Esophagus muscularis mucosa (tissue), 3 donors: ENCODE results near the gene OAF.

ENCODE experiments used
- POLR2A ChIP-seq: fragments of 450-650 bp; IDR thresholded peaks from one replicate; pipeline ENCODE4 v1.6.1; 2017; ENCODE audit warnings: antibody characterized with exemption, moderate library complexity, mild to moderate bottlenecking, low read depth
- POLR2AphosphoS5 ChIP-seq, 2 donors: sonication (generic); formaldehyde crosslinking; IDR thresholded peaks; one replicate each; pipeline ENCODE4 v1.6.1; 2017; ENCODE audit warnings: antibody characterized with exemption in 2 of 2
- TF ChIP-seq, protein P1 (sequence below), 3 experiments: fragments of 200-600 bp in 2 of 3; fragments of 450-650 bp in 1 of 3; sonication (generic) in 2 of 3; IDR thresholded peaks; one replicate each; pipeline ENCODE4 v1.5.1; 2017 to 2019; ENCODE audit warnings: antibody characterized with exemption in 3 of 3, mild to moderate bottlenecking in 2 of 3, moderate library complexity in 1 of 3

DNA sequence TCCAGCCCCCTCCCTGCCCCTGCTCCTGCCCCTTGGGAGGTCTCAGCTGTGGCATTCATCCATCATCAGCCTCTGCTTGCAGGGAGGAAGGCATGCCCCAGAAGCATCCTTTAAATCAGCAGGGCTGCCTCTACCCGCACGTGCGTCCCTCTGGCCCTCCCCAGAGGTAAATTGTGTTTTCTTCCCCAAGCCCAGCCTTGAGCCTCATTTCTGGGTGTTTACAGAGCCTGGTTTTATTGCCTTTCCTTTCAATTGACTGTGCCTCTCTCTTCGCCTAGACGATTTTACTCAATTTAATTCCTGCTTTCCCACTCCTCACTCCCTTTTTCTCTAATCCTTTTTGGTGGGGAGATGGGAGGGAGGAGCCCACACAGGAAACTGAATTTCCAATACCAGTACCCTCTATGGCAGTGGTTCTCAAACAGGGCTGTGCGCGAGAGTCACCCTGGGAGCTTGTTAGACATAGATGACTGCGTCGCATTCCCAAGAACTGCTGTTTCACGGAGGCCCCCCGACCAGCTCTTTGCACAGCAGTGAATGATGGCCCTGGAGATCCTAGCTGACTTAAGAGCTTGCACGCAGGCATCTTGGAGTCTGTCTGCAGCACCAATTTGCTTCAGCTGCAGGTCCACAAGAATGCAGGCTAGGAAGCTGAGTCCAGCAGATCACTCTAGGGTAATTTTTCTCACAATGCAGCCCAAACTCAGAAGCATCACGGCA is 15.1 kb upstream of the OAF start:
- TF ChIP-seq POLR2A (no peak), POLR2AphosphoS5 (IDR thresholded peaks at IDR 0.05) (no peak)
- TF ChIP-seq, protein P1, sequence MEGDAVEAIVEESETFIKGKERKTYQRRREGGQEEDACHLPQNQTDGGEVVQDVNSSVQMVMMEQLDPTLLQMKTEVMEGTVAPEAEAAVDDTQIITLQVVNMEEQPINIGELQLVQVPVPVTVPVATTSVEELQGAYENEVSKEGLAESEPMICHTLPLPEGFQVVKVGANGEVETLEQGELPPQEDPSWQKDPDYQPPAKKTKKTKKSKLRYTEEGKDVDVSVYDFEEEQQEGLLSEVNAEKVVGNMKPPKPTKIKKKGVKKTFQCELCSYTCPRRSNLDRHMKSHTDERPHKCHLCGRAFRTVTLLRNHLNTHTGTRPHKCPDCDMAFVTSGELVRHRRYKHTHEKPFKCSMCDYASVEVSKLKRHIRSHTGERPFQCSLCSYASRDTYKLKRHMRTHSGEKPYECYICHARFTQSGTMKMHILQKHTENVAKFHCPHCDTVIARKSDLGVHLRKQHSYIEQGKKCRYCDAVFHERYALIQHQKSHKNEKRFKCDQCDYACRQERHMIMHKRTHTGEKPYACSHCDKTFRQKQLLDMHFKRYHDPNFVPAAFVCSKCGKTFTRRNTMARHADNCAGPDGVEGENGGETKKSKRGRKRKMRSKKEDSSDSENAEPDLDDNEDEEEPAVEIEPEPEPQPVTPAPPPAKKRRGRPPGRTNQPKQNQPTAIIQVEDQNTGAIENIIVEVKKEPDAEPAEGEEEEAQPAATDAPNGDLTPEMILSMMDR (IDR thresholded peaks at IDR 0.05), result no peak
